Sigmoid colon (tissue), 7 donors: Measurements from ENCODE around the gene GPATCH2. TPM values are rescaled to one million over a fixed set of nuclear protein-coding genes. Genes with fewer than 3 reads are reported as not detected.

Experiments used
- DNase-seq: peaks from one replicate; pipeline ENCODE4 v3.0.0-alpha.2; 2019
- H3K27ac ChIP-seq, 4 donors: fragments of 200-600 bp; sonication (generic); one replicate each; pipeline ENCODE4 v1.5.1; 2016 to 2019; ENCODE audit warnings: mild to moderate bottlenecking in 1 of 4
- H3K27me3 ChIP-seq, 3 donors: fragments of 200-600 bp; sonication (generic); one replicate each; pipeline ENCODE4 v1.5.1; 2019; ENCODE audit warnings: mild to moderate bottlenecking in 1 of 3
- H3K36me3 ChIP-seq, 4 donors: fragments of 200-600 bp; sonication (generic); one replicate each; pipeline ENCODE4 v1.5.1; 2016 to 2019
- H3K4me1 ChIP-seq, 4 donors: fragments of 200-600 bp; sonication (generic); one replicate each; pipeline ENCODE4 v1.5.1; 2017 to 2019
- H3K4me3 ChIP-seq, 4 donors: fragments of 200-600 bp; sonication (generic); one replicate each; pipeline ENCODE4 v1.5.1; 2017 to 2019; ENCODE audit warnings: mild to moderate bottlenecking in 2 of 4, moderate library complexity in 1 of 4
- H3K9me3 ChIP-seq, 4 donors: fragments of 200-600 bp in 3 of 4; sonication (generic) in 3 of 4; one replicate each; pipeline versions ENCODE4 v1.5.1 to v1.6.1; 2013 to 2019
- CTCF ChIP-seq, 4 experiments: fragments of 450-650 bp in 3 of 4; fragments of 200-600 bp in 1 of 4; IDR thresholded peaks; one replicate each; pipeline ENCODE4 v1.5.1; 2016 to 2019; ENCODE audit warnings: antibody characterized with exemption in 4 of 4, mild to moderate bottlenecking in 3 of 4, moderate library complexity in 2 of 4
- EP300 ChIP-seq, 4 donors: sonication (generic); formaldehyde crosslinking; IDR thresholded peaks; one replicate each; pipeline ENCODE4 v1.6.1; 2017; ENCODE audit warnings: antibody characterized with exemption in 4 of 4
- POLR2A ChIP-seq, 2 donors: fragments of 450-650 bp; IDR thresholded peaks; one replicate each; pipeline ENCODE4 v1.6.1; 2016; ENCODE audit warnings: antibody characterized with exemption in 2 of 2, mild to moderate bottlenecking in 2 of 2, moderate library complexity in 2 of 2
- POLR2AphosphoS5 ChIP-seq, 4 donors: sonication (generic); formaldehyde crosslinking; IDR thresholded peaks; one replicate each; pipeline ENCODE4 v1.6.1; 2017; ENCODE audit warnings: antibody characterized with exemption in 4 of 4
- WGBS, 2 donors: extraction: QIAGEN DNeasy Blood & Tissue Kit; methylation state at CpG; one replicate each; pipeline ENCODE4 v1.1.7; 2013; 5-methylcytosine and 5-hydroxymethylcytosine counted together
- intact Hi-C: fragments of 100-400 bp; cut with DNase I; formaldehyde crosslinking; loops from one replicate; pipeline ENCODE4 v1.15.1; 2023
- polyA plus RNA-seq, 3 donors: library from polyadenylated mRNA; stranded (reverse); fragments of 200-250 nt; gene quantifications; one replicate each; pipeline ENCODE4 v1.2.3, GENCODE V29; 2013
- total RNA-seq, 4 donors: library from RNA; depleted of rRNA; stranded (reverse); fragments of >200 nt; gene quantifications; one replicate each; pipeline ENCODE4 v1.1.0, GENCODE V29; 2016
- donor health status: healthy with polysubstance abuse.
- donor health status: Bipolar disorder and iron deficiency.
- donor health status: healthy.

GPATCH2 gene
- total and polyA plus RNA-seq, 7 donors = 3.0 to 18.5 (median 12.2) TPM

- no peak overlapping the region for H3K4me3 ChIP-seq
- no peak for TF ChIP-seq POLR2A (IDR thresholded peaks at IDR 0.05)
- no peaks in the 10 kb centered on the region for H3K9me3 ChIP-seq
- H3K36me3 ChIP-seq = no peaks in the 10 kb centered on the region
- 95 to 97% methylated on average over 2 of the region's 2 CpGs for WGBS, 2 donors
- no peaks in the 10 kb centered on the region for H3K27me3 ChIP-seq
- DNase-seq = no peak
- H3K4me1 ChIP-seq = no peaks in the 10 kb centered on the region
- intact Hi-C loops = no loop called here
- no peak overlapping the region for H3K27ac ChIP-seq
These were observed 173.9 kb downstream of the GPATCH2 start for GRCh38 chr1:217457016-217457415.

GRCh38 chr1:217456261-217456660, 174.6 kb downstream of the GPATCH2 start:
- 77 to 88% methylated on average over 2 of the region's 2 CpGs for WGBS, 2 donors
- intact Hi-C loops = no loop called here

GRCh38 chr1:217453816-217454215, 177.1 kb downstream of the GPATCH2 start:
- H3K9me3 ChIP-seq = no peaks in the 10 kb centered on the region
- H3K36me3 ChIP-seq = peaks cover 0 to 6% (median 2%) of the 10 kb centered on the region in 4 donors
- H3K27ac ChIP-seq = no peak overlapping the region
- H3K27me3 ChIP-seq = no peaks in the 10 kb centered on the region
- DNase-seq = no peak
- no peaks in the 10 kb centered on the region for H3K4me1 ChIP-seq
- TF ChIP-seq POLR2AphosphoS5 (IDR thresholded peaks at IDR 0.05) (no peak), POLR2A (IDR thresholded peaks at IDR 0.05) (no peak), EP300 (IDR thresholded peaks at IDR 0.05) (no peak), CTCF (IDR thresholded peaks at IDR 0.05) (no peak)
- intact Hi-C loops = no loop called here
- H3K4me3 ChIP-seq = no peak overlapping the region
- 83 to 91% methylated on average over 4 of the region's 4 CpGs for WGBS, 2 donors

More at GRCh38 chr1:217456261-217456660, 174.6 kb downstream of the GPATCH2 start:
- Histone ChIP-seq H3K36me3 (no peaks in the 10 kb centered on the region), H3K27ac (no peak overlapping the region), H3K27me3 (no peaks in the 10 kb centered on the region), H3K4me3 (no peak overlapping the region), H3K9me3 (no peaks in the 10 kb centered on the region), H3K4me1 (no peaks in the 10 kb centered on the region)
- TF ChIP-seq POLR2AphosphoS5 (IDR thresholded peaks at IDR 0.05) = no peak
- no peak for TF ChIP-seq POLR2A (IDR thresholded peaks at IDR 0.05)
- TF ChIP-seq CTCF (IDR thresholded peaks at IDR 0.05) = no peak
- no peak for TF ChIP-seq EP300 (IDR thresholded peaks at IDR 0.05)
- DNase-seq = no peak

- WGBS, 2 donors = 94 to 95% methylated on average over 6 of the region's 6 CpGs
- DNase-seq = no peak
- H3K4me1 ChIP-seq = no peaks in the 10 kb centered on the region
- no peaks in the 10 kb centered on the region for H3K27me3 ChIP-seq
- no peak overlapping the region for H3K4me3 ChIP-seq
- no peaks in the 10 kb centered on the region for H3K9me3 ChIP-seq
- H3K27ac ChIP-seq = no peak overlapping the region
- peaks cover 0 to 33% (median 3%) of the 10 kb centered on the region in 4 donors for H3K36me3 ChIP-seq
- intact Hi-C loops = no loop called here
- TF ChIP-seq POLR2AphosphoS5 (IDR thresholded peaks at IDR 0.05) = no peak
- TF ChIP-seq EP300 (IDR thresholded peaks at IDR 0.05) = no peak
- TF ChIP-seq CTCF (IDR thresholded peaks at IDR 0.05) = no peak
- no peak for TF ChIP-seq POLR2A (IDR thresholded peaks at IDR 0.05)
These were observed 181.5 kb downstream of the GPATCH2 start for GRCh38 chr1:217449370-217449769.

- no peaks in the 10 kb centered on the region for H3K4me1 ChIP-seq
- H3K27me3 ChIP-seq = no peaks in the 10 kb centered on the region
- H3K4me3 ChIP-seq = no peak overlapping the region
- peaks cover 0 to 2% (median 0%) of the 10 kb centered on the region in 4 donors for H3K9me3 ChIP-seq
- peaks cover 0 to 40% (median 4%) of the 10 kb centered on the region in 4 donors for H3K36me3 ChIP-seq
- no peak for TF ChIP-seq POLR2AphosphoS5 (IDR thresholded peaks at IDR 0.05)
- intact Hi-C loops = no loop called here
- no peak overlapping the region for H3K27ac ChIP-seq
- no peak for DNase-seq
- WGBS, 2 donors = 94% methylated on average over 2 of the region's 2 CpGs
These were observed 187.0 kb downstream of the GPATCH2 start for GRCh38 chr1:217443845-217444244.

GRCh38 chr1:217437376-217437775, 193.5 kb downstream of the GPATCH2 start:
- Histone ChIP-seq H3K27ac (no peak overlapping the region), H3K4me3 (no peak overlapping the region), H3K36me3 (peaks cover 0 to 26% (median 2%) of the 10 kb centered on the region in 4 donors), H3K9me3 (peaks cover 0 to 2% (median 0%) of the 10 kb centered on the region in 4 donors), H3K27me3 (no peaks in the 10 kb centered on the region), H3K4me1 (no peaks in the 10 kb centered on the region)
- no peak for DNase-seq
- no peak for TF ChIP-seq CTCF (IDR thresholded peaks at IDR 0.05)
- no peak for TF ChIP-seq EP300 (IDR thresholded peaks at IDR 0.05)
- TF ChIP-seq POLR2A (IDR thresholded peaks at IDR 0.05) = no peak
- no peak for TF ChIP-seq POLR2AphosphoS5 (IDR thresholded peaks at IDR 0.05)
- WGBS, 2 donors = 90 to 92% methylated on average over 3 of the region's 3 CpGs
- intact Hi-C loops = no loop called here
